ENCODE results near the gene HOXA6.

Gene HOXA6

GRCh38 chr7:27178366-27178765, 30.8 kb upstream of the HOXA6 start:
- TF ChIP-seq CTCF (IDR thresholded peaks at IDR 0.05; ENCODE audit: low read depth, low read length), result no peak
- H3K4me3 ChIP-seq (ENCODE audit: low read depth, low read length), result no peak overlapping the region

GRCh38 chr7:27177795-27178320, 30.3 kb upstream of the HOXA6 start:
- H3K4me3 ChIP-seq (ENCODE audit: low read depth, low read length), result no peak overlapping the region
- no peak for TF ChIP-seq CTCF (IDR thresholded peaks at IDR 0.05; ENCODE audit: low read depth, low read length)

GRCh38 chr7:27176962-27177794, 29.6 kb upstream of the HOXA6 start:
- TF ChIP-seq CTCF (IDR thresholded peaks at IDR 0.05; ENCODE audit: low read depth, low read length), result no peak
- no peak overlapping the region for H3K4me3 ChIP-seq (ENCODE audit: low read depth, low read length)

GRCh38 chr7:27176524-27176845, 28.9 kb upstream of the HOXA6 start:
- no peak overlapping the region for H3K4me3 ChIP-seq (ENCODE audit: low read depth, low read length)

GRCh38 chr7:27175626-27176523, 28.3 kb upstream of the HOXA6 start:
- no peak overlapping the region for H3K4me3 ChIP-seq (ENCODE audit: low read depth, low read length)

More at GRCh38 chr7:27176524-27176845, 28.9 kb upstream of the HOXA6 start:
- TF ChIP-seq CTCF (IDR thresholded peaks at IDR 0.05; ENCODE audit: low read depth, low read length), result no peak

GRCh38 chr7:27174874-27175625, 27.5 kb upstream of the HOXA6 start:
- TF ChIP-seq CTCF (IDR thresholded peaks at IDR 0.05; ENCODE audit: low read depth, low read length), result no peak
- no peak overlapping the region for H3K4me3 ChIP-seq (ENCODE audit: low read depth, low read length)

More at GRCh38 chr7:27175626-27176523, 28.3 kb upstream of the HOXA6 start:
- TF ChIP-seq CTCF (IDR thresholded peaks at IDR 0.05; ENCODE audit: low read depth, low read length), result no peak

Measured in WI38 (cell line).